Endothelial cell of umbilical vein (primary cell): ENCODE results near the gene OR2M3. TPM values are rescaled to one million over a fixed set of nuclear protein-coding genes. Genes with fewer than 3 reads are reported as not detected.
"Not testable (repeated sequence)": the region's sequence is repeated elsewhere in the genome, so short reads cannot be mapped to it uniquely, and the experiment has no call there.

Experiments used
- BruUV-seq: library from RNA; stranded (reverse); fragments of 400-500 nt; replicated peaks from 2 replicates; lab custom pipeline; 2021; lab: Mats Ljungman, UMichigan
- CTCF ChIA-PET: fragments of 300-600, 350-600 bp; sonication (Branson Sonifier 250); formaldehyde crosslinking; loops from one replicate; lab custom pipeline; 2021; ENCODE audit warnings: antibody characterized with exemption, inconsistent platforms; lab: Charles Lee
- POLR2A ChIA-PET: fragments of 300-600, 350-600 bp; sonication (Branson Sonifier 250); formaldehyde crosslinking; loops from one replicate; lab custom pipeline; 2021; ENCODE audit warnings: antibody characterized with exemption, inconsistent platforms; lab: Charles Lee
- DNase-seq: peaks from one replicate; pipeline ENCODE4 v3.0.0-alpha.2; 2011; ENCODE audit warnings: low read depth, low spot score
- FAIRE-seq: peaks from 2 replicates; lab custom pipeline; 2011; peaks lifted over from hg19 to GRCh38; lab: Jason Lieb, UNC
- H2AFZ ChIP-seq: 2 replicates; pipeline ENCODE4 v1.6.0; 2012; ENCODE audit warnings: low read depth, low read length, control low read depth, inconsistent platforms
- H3K27ac ChIP-seq: 2 replicates; pipeline ENCODE4 v1.5.1; 2011; ENCODE audit warnings: low read depth, mild to moderate bottlenecking, control low read depth, low read length, moderate library complexity; ENCODE audit not compliant: insufficient read depth
- H3K27me3 ChIP-seq, 2 experiments: 2 replicates each; pipeline versions ENCODE4 v1.6.0 to v1.6.1; 2011; ENCODE audit warnings: low read length in 2 of 2, mixed read lengths in 1 of 2; ENCODE audit not compliant: control insufficient read depth in 2 of 2, insufficient read depth in 2 of 2
- H3K36me3 ChIP-seq, 2 experiments: 2 replicates in 1 of 2; 3 replicates in 1 of 2; pipeline ENCODE4 v1.5.1; 2011; ENCODE audit warnings: low read length in 2 of 2, mild to moderate bottlenecking in 1 of 2, moderate library complexity in 1 of 2; ENCODE audit not compliant: control insufficient read depth in 2 of 2, insufficient read depth in 2 of 2; ENCODE audit errors: extremely low read depth in 1 of 2
- H3K4me1 ChIP-seq: 3 replicates; pipeline ENCODE4 v1.5.1; 2011; ENCODE audit warnings: mild to moderate bottlenecking, low read length; ENCODE audit not compliant: control insufficient read depth, insufficient read depth; ENCODE audit errors: extremely low read depth
- H3K4me2 ChIP-seq: 2 replicates; pipeline ENCODE4 v1.6.1; 2011; ENCODE audit warnings: low read length, control low read depth, mixed read lengths; ENCODE audit not compliant: insufficient read depth
- H3K4me3 ChIP-seq, 3 experiments: fragments of 200-600 bp in 1 of 3; sonication (generic), shearing (Covaris generic) in 1 of 3; replicated peaks in 1 of 3; 2 replicates each; pipeline ENCODE4 v1.5.1; 2011 to 2016; ENCODE audit warnings: control low read depth in 3 of 3, low read length in 3 of 3, mild to moderate bottlenecking in 2 of 3, inconsistent platforms in 1 of 3, low read depth in 1 of 3, moderate library complexity in 1 of 3; ENCODE audit not compliant: insufficient read depth in 1 of 3
- H3K79me2 ChIP-seq: 2 replicates; pipeline ENCODE4 v1.6.0; 2012; ENCODE audit warnings: low read length, inconsistent platforms; ENCODE audit not compliant: control insufficient read depth, insufficient read depth
- H3K9ac ChIP-seq: replicated peaks from 2 replicates; pipeline ENCODE3; 2011; ENCODE audit warnings: low read length, control low read depth; ENCODE audit not compliant: insufficient read depth; ENCODE audit errors: extremely low read depth
- H3K9me1 ChIP-seq: replicated peaks from 3 replicates; pipeline ENCODE4 v1.6.0; 2011; ENCODE audit warnings: mild to moderate bottlenecking, low read length; ENCODE audit not compliant: control insufficient read depth, insufficient read depth; ENCODE audit errors: extremely low read depth
- H3K9me3 ChIP-seq: replicated peaks from 2 replicates; pipeline ENCODE4 v1.5.1; 2012; ENCODE audit warnings: low read length, inconsistent platforms; ENCODE audit not compliant: control insufficient read depth, insufficient read depth
- H4K20me1 ChIP-seq: replicated peaks from 2 replicates; pipeline ENCODE3; 2011; ENCODE audit warnings: mild to moderate bottlenecking, low read length; ENCODE audit not compliant: control insufficient read depth, insufficient read depth; ENCODE audit errors: extremely low read depth
- CTCF ChIP-seq, 2 donors: IDR thresholded peaks; 1 replicate in 1 of 2; 2 replicates in 1 of 2; pipeline ENCODE4 v1.5.1; 2011; ENCODE audit warnings: low read length in 2 of 2, mild to moderate bottlenecking in 2 of 2, moderate library complexity in 2 of 2, control low read depth in 1 of 2, inconsistent platforms in 1 of 2, low read depth in 1 of 2; ENCODE audit not compliant: insufficient read depth in 1 of 2; ENCODE audit errors: extremely low read depth in 1 of 2
- EZH2 ChIP-seq: IDR thresholded peaks from 2 replicates; pipeline ENCODE4 v1.6.1; 2012; ENCODE audit warnings: borderline replicate concordance, low read depth, mild to moderate bottlenecking, moderate library complexity, low read length, inconsistent platforms; ENCODE audit not compliant: severe bottlenecking
- FOS ChIP-seq: IDR thresholded peaks from 2 replicates; pipeline ENCODE4 v1.6.1; 2011; ENCODE audit warnings: mild to moderate bottlenecking, low read length, moderate library complexity, borderline replicate concordance; ENCODE audit not compliant: insufficient read depth
- JUN ChIP-seq: IDR thresholded peaks from 2 replicates; pipeline ENCODE4 v1.6.1; 2011; ENCODE audit warnings: borderline replicate concordance, low read depth; ENCODE audit not compliant: insufficient read length, insufficient read depth
- MAX ChIP-seq: IDR thresholded peaks from 2 replicates; pipeline ENCODE4 v1.6.1; 2011; ENCODE audit not compliant: insufficient read depth, insufficient read length
- MYC ChIP-seq: IDR thresholded peaks from one replicate; pipeline ENCODE4 v1.6.1; 2011; ENCODE audit warnings: mild to moderate bottlenecking, low read depth, low read length
- POLR2A ChIP-seq: IDR thresholded peaks from 2 replicates; pipeline ENCODE4 v1.6.1; 2012; ENCODE audit warnings: low read depth, mild to moderate bottlenecking, control low read depth, low read length
- POLR2AphosphoS5 ChIP-seq: IDR thresholded peaks from 2 replicates; pipeline ENCODE4 v1.6.1; 2012; ENCODE audit warnings: low read depth, mild to moderate bottlenecking, control low read depth, low read length, moderate library complexity; ENCODE audit not compliant: insufficient read depth
- dilution Hi-C: fragments of 300-500 bp; cut with MboI; formaldehyde crosslinking; loops from one replicate; pipeline ENCODE4 v1.15.0; 2019; ENCODE audit warnings: low sequenced_read_pairs; ENCODE audit not compliant: extremely low pct_ligation_motif_present
- intact Hi-C: fragments of 100-400 bp; cut with micrococcal nuclease; formaldehyde crosslinking; loops from one replicate; pipeline ENCODE4 v1.10.0; 2022
- polyA plus RNA-seq, 4 experiments: library from polyadenylated mRNA; depleted of rRNA in 3 of 4; stranded (reverse) in 3 of 4; unstranded in 1 of 4; fragments of >200 nt; gene quantifications; 2 replicates each; pipeline versions ENCODE4 v1.2.1 to v1.2.3, GENCODE V29; 2011 to 2012; ENCODE audit warnings: missing spikeins in 1 of 4
- total RNA-seq: library from RNA; stranded (reverse); gene quantifications from 2 replicates; pipeline ENCODE4 v1.2.3, GENCODE V29; 2021

Gene OR2M3
- total and polyA plus RNA-seq, 2 donors (not counting 3 experiments of a cell fraction or from before 2014, with no cell fraction given): not detected

DNA sequence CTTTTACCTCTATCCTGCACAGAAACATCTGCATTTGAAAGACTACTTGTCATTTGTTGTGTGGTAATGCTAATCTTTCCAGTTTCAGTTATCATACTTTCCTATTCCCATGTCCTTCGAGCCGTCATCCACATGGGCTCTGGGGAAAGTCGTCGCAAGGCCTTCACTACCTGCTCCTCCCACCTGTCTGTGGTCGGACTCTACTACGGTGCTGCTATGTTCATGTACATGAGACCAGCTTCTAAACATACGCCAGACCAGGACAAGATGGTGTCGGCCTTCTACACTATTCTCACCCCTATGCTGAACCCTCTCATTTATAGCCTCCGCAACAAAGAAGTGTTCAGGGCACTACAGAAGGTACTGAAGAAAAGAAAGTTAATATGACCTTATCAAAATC lies 42.4 kb downstream of the OR2M3 start:
- H3K27ac ChIP-seq: no peak overlapping the region
- no peak overlapping the region for H3K4me2 ChIP-seq
- no peaks in the 10 kb centered on the region for H3K36me3 ChIP-seq
- TF ChIP-seq JUN (no peak), POLR2A (no peak), EZH2 (no peak), POLR2AphosphoS5 (no peak), MYC (no peak), MAX (no peak), FOS (no peak)
- intact Hi-C loops (no loop called here), dilution Hi-C loops (no loop called here)
- CTCF ChIA-PET: no interaction called here
- POLR2A ChIA-PET: no interaction called here
- no peaks in the 10 kb centered on the region for H3K27me3 ChIP-seq
- no peak overlapping the region for H2AFZ ChIP-seq
- no peak for DNase-seq
- H3K9me1 ChIP-seq: no peaks in the 10 kb centered on the region
- H3K9me3 ChIP-seq: peaks cover 6% of the 10 kb centered on the region
- H4K20me1 ChIP-seq: no peaks in the 10 kb centered on the region
- H3K79me2 ChIP-seq: no peaks in the 10 kb centered on the region
- FAIRE-seq: no peak
- no peak overlapping the region for H3K4me3 ChIP-seq
- H3K9ac ChIP-seq: no peak overlapping the region
- no peaks in the 10 kb centered on the region for H3K4me1 ChIP-seq
- BruUV-seq: no TSS peak

- Histone ChIP-seq H3K9me1 (no peaks in the 10 kb centered on the region), H3K27ac (no peak overlapping the region), H3K27me3 (no peaks in the 10 kb centered on the region), H3K79me2 (no peaks in the 10 kb centered on the region), H3K36me3 (no peaks in the 10 kb centered on the region), H3K4me3 (no peak overlapping the region), H3K4me1 (no peaks in the 10 kb centered on the region), H2AFZ (no peak overlapping the region), H4K20me1 (no peaks in the 10 kb centered on the region), H3K9me3 (peaks cover 6% of the 10 kb centered on the region), H3K4me2 (no peak overlapping the region), H3K9ac (no peak overlapping the region)
- no peak for DNase-seq
- dilution Hi-C loops (no loop called here), intact Hi-C loops (loop anchor here (5.0 kb wide), 1 partner anchor 564 kb away; no protein-coding TSS in a partner anchor)
- FAIRE-seq: no peak
- ChIA-PET POLR2A (no interaction called here), CTCF (no interaction called here)
- no TSS peak for BruUV-seq
- TF ChIP-seq POLR2AphosphoS5 (no peak), CTCF (IDR thresholded peaks at IDR 0.05; ENCODE audit: extremely low read depth in 1 of 2, insufficient read depth in 1 of 2, low read depth in 1 of 2, low read length in 2 of 2) (peak; percentile 32 to 38)
These were observed 46.1 kb downstream of the OR2M3 start for GRCh38 chr1:248243204-248243603.

- BruUV-seq, dilution Hi-C loops, H3K4me2 ChIP-seq, CTCF ChIA-PET, H3K9me3 ChIP-seq, H3K4me1 ChIP-seq, H3K9me1 ChIP-seq, intact Hi-C loops, FAIRE-seq, H3K27ac ChIP-seq, H3K79me2 ChIP-seq, H3K4me3 ChIP-seq, H3K9ac ChIP-seq, H3K27me3 ChIP-seq, POLR2A ChIA-PET, H3K36me3 ChIP-seq, DNase-seq, H4K20me1 ChIP-seq, H2AFZ ChIP-seq: not testable (repeated sequence)
These were observed 62.2 kb downstream of the OR2M3 start for GRCh38 chr1:248259309-248259708.
